Astrocyte (in vitro differentiated cells and primary cell): Measurements from ENCODE around the gene TMEM132A.

Experiments
- CTCF ChIP-seq: IDR thresholded peaks from 2 replicates; pipeline ENCODE4 v1.5.1; 2011; ENCODE audit warnings: low read depth, mild to moderate bottlenecking, inconsistent platforms, low read length, moderate library complexity; ENCODE audit not compliant: insufficient read depth
- EZH2 ChIP-seq: IDR thresholded peaks from 2 replicates; pipeline ENCODE4 v1.6.1; 2012; ENCODE audit warnings: mild to moderate bottlenecking, low read length, inconsistent platforms; ENCODE audit not compliant: insufficient read depth

DNA sequence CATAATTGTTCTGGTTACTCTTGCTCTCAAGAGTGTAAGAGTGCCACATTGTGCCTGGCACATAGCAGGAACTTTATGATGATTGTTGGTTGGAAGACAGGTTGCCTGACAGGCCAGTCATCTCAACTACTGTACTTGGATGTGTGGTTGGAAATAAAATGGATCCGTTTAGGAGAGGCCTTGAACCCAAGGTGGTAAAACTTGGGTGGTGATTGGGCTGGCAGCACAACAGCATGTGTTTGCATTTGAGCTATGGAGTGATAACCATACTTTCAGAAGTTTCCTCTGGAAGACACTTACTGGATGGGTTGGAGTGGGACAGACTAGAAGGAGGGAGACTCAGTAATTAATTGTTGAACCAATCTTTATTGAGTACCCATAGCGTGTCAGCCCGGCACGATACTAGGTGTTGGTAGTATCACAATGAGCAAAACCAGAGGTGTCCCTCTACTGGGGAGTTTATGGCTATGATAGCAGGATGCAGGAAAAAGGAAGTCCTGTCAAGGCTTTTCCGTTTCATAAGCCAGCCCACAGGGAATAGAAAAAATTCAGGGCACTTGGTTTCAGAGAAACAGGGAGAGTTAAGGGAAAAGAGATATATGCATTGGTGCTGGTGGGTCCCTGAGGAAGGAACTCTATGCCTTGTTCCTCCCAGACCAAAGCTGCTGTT, 13.4 kb upstream of the TMEM132A start:
- no peak for TF ChIP-seq CTCF
- no peak for TF ChIP-seq EZH2
